Thyroid gland (tissue), 4 donors: ENCODE results near the gene AHI1. TPM values are rescaled to one million over a fixed set of nuclear protein-coding genes. Genes with fewer than 3 reads are reported as not detected.

Source experiments
- DNase-seq, 2 donors: peaks; one replicate each; pipeline ENCODE4 v3.0.0-alpha.2; 2019
- H3K27ac ChIP-seq, 3 donors: fragments of 200-600 bp; sonication (generic); 1 replicate in 2 of 3; 2 replicates in 1 of 3; pipeline ENCODE4 v1.5.1; 2016 to 2019; ENCODE audit warnings: mild to moderate bottlenecking in 1 of 3, moderate library complexity in 1 of 3
- H3K27me3 ChIP-seq: fragments of 200-600 bp; sonication (generic); one replicate; pipeline ENCODE4 v1.5.1; 2019
- H3K36me3 ChIP-seq, 2 donors: fragments of 200-600 bp; sonication (generic); one replicate each; pipeline ENCODE4 v1.5.1; 2016 to 2019
- H3K4me1 ChIP-seq, 2 donors: fragments of 200-600 bp; sonication (generic); one replicate each; pipeline ENCODE4 v1.5.1; 2017 to 2019
- H3K4me3 ChIP-seq, 3 donors: fragments of 200-600 bp; sonication (generic); replicated peaks in 1 of 3; 1 replicate in 2 of 3; 2 replicates in 1 of 3; pipeline ENCODE4 v1.5.1; 2016; ENCODE audit warnings: mild to moderate bottlenecking in 1 of 3
- H3K9me3 ChIP-seq: fragments of 200-600 bp; sonication (generic); one replicate; pipeline ENCODE4 v1.5.1; 2017
- CTCF ChIP-seq, 6 experiments: fragments of 200-600 bp in 3 of 6; fragments of 450-650 bp in 3 of 6; sonication (generic) in 3 of 6; IDR thresholded peaks; one replicate each; pipeline ENCODE4 v1.5.1; 2016 to 2019; ENCODE audit warnings: antibody characterized with exemption in 6 of 6, mild to moderate bottlenecking in 2 of 6, inconsistent platforms in 1 of 6, moderate library complexity in 1 of 6
- POLR2A ChIP-seq, 2 donors: fragments of 450-650 bp; IDR thresholded peaks; one replicate each; pipeline ENCODE4 v1.6.1; 2017; ENCODE audit warnings: antibody characterized with exemption in 2 of 2, mild to moderate bottlenecking in 2 of 2, moderate library complexity in 1 of 2
- WGBS, 2 donors: methylation state at CpG; one replicate each; pipeline ENCODE4 v1.1.5; 2017; 5-methylcytosine and 5-hydroxymethylcytosine counted together
- intact Hi-C: fragments of 100-400 bp; cut with DNase I; formaldehyde crosslinking; loops from one replicate; pipeline ENCODE4 v1.15.1; 2023
- total RNA-seq, 4 donors: library from RNA; depleted of rRNA; stranded (reverse); fragments of >200 nt; gene quantifications; one replicate each; pipeline ENCODE4 v1.2.3, GENCODE V29; 2016

The AHI1 gene
- total RNA-seq, 4 donors from 2014 or later: 25.5 to 53.3 (median 42.1) TPM

GRCh38 chr6:135403584-135403983 is 94.0 kb downstream of the AHI1 start:
- 84 to 85% methylated on average over 3 of the region's 3 CpGs for WGBS, 2 donors
- H3K36me3 ChIP-seq: no peaks in the 10 kb centered on the region

GRCh38 chr6:135402311-135402710 is 95.2 kb downstream of the AHI1 start:
- no peaks in the 10 kb centered on the region for H3K4me1 ChIP-seq
- no peaks in the 10 kb centered on the region for H3K27me3 ChIP-seq
- TF ChIP-seq POLR2A (IDR thresholded peaks at IDR 0.05): no peak
- no peak for TF ChIP-seq CTCF (IDR thresholded peaks at IDR 0.05)
- 96 to 98% methylated on average over 1 of the region's 1 CpG for WGBS, 2 donors
- H3K36me3 ChIP-seq: no peaks in the 10 kb centered on the region
- DNase-seq: no peak
- H3K9me3 ChIP-seq: no peaks in the 10 kb centered on the region
- intact Hi-C loops: no loop called here
- no peak overlapping the region for H3K4me3 ChIP-seq
- no peak overlapping the region for H3K27ac ChIP-seq

More at GRCh38 chr6:135403584-135403983, 94.0 kb downstream of the AHI1 start:
- no peak overlapping the region for H3K27ac ChIP-seq
- no peaks in the 10 kb centered on the region for H3K27me3 ChIP-seq
- TF ChIP-seq CTCF (IDR thresholded peaks at IDR 0.05) (no peak), POLR2A (IDR thresholded peaks at IDR 0.05) (no peak)
- H3K9me3 ChIP-seq: no peaks in the 10 kb centered on the region
- H3K4me1 ChIP-seq: no peaks in the 10 kb centered on the region
- no peak for DNase-seq
- intact Hi-C loops: no loop called here
- no peak overlapping the region for H3K4me3 ChIP-seq

GRCh38 chr6:135397172-135397952 is 100.2 kb downstream of the AHI1 start:
- Histone ChIP-seq H3K27me3 (no peaks in the 10 kb centered on the region), H3K4me1 (no peaks in the 10 kb centered on the region), H3K9me3 (no peaks in the 10 kb centered on the region), H3K27ac (no peak overlapping the region), H3K36me3 (no peaks in the 10 kb centered on the region), H3K4me3 (no peak overlapping the region)
- TF ChIP-seq CTCF (IDR thresholded peaks at IDR 0.05): no peak
- no peak for TF ChIP-seq POLR2A (IDR thresholded peaks at IDR 0.05)
- 94 to 96% methylated on average over 5 of the region's 5 CpGs for WGBS, 2 donors
- intact Hi-C loops: no loop called here
- DNase-seq: no peak

GRCh38 chr6:135395136-135395535 is 102.4 kb downstream of the AHI1 start:
- no peaks in the 10 kb centered on the region for H3K27me3 ChIP-seq
- H3K36me3 ChIP-seq: no peaks in the 10 kb centered on the region
- no peaks in the 10 kb centered on the region for H3K4me1 ChIP-seq
- H3K4me3 ChIP-seq: no peak overlapping the region
- DNase-seq: no peak
- H3K27ac ChIP-seq: no peak overlapping the region
- intact Hi-C loops: no loop called here
- no peaks in the 10 kb centered on the region for H3K9me3 ChIP-seq
- TF ChIP-seq POLR2A (IDR thresholded peaks at IDR 0.05) (no peak), CTCF (IDR thresholded peaks at IDR 0.05) (no peak)

- Histone ChIP-seq H3K9me3 (no peaks in the 10 kb centered on the region), H3K36me3 (no peaks in the 10 kb centered on the region), H3K27ac (no peak overlapping the region), H3K4me1 (no peaks in the 10 kb centered on the region), H3K4me3 (no peak overlapping the region), H3K27me3 (no peaks in the 10 kb centered on the region)
- DNase-seq: no peak
- intact Hi-C loops: no loop called here
- TF ChIP-seq CTCF (IDR thresholded peaks at IDR 0.05) (no peak), POLR2A (IDR thresholded peaks at IDR 0.05) (no peak)
- WGBS, 2 donors: 93 to 96% methylated on average over 2 of the region's 2 CpGs
Observed at GRCh38 chr6:135393289-135393688, 104.3 kb downstream of the AHI1 start.
